ENCODE measurements around the gene PRKG1.

PRKG1 gene

DNA sequence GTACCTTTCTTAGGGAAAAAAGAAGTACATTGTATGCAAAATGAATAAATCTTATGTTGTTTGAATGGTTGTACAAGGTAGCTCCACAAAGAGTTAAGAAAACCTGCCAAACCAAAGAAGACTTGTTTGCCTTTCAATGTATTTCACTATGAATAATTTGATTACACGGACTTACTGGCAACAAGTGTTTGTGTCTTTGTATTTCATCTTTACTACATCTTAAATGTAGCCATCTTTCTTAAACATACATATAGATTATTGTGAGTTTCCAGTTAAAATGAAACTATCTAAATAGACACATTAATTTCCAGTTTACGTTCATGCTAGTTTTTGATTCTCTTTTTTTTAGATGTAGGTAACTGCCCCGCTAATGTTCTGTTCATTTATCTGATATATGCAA is 2.8 kb downstream of the PRKG1 start:
- no peak for DNase-seq

DNA sequence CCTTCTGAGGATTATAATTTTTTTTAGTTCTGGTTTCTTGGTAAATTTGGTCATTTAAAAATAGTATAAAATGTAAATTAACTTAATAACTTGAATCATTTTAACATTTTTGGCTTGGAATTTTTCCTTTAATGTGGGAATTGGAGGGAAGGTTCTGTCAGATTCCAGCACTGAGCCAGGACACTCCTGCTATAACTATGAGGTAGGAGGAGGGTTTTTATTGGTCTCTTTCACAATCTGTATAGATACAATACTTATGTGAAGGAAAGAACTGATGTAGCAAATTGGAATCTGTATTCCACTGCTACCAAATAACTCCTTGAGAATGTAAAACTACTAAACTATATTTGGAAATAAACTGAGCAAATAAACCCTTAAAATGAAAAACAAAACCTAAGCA is 3.2 kb downstream of the PRKG1 start:
- DNase-seq: no peak

DNA sequence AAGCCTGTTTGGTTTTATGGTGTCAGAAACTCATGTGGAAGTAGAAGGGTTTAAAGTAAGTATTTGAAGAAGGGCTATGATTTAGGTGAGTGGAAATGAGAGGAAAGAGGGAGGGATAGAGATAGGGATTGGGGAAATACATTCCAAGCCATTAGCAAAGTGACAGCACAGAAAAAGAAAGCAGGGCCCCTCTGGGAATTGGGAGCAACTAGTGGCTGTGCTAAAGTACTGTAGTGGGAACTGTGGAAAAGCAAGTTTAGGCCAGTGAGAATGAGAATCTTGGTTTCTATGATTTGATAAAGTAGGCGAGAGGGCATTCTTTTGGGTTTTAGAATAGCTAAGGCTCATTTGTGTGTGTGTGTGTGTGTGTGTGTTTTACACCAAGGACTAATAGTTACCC is 5.0 kb downstream of the PRKG1 start:
- no peak for DNase-seq

DNA sequence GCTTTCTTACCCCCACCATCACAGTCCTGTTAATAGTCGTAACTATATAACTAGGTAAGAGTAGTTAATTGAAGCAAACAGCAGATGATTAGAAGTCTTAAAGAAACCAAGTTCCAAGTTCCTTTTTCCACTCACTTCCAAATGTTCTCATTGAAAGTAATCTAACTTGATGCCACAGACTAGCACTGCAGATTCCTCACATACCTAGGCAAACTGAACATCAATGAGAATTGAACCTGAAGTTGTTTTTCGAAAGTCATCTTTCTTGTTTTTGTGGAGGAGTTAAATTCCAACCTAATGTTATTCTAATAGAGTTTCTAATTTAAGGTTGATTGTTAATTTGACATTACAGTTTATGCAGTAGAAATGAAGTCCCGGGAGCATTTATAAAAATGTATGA is 5.5 kb downstream of the PRKG1 start:
- DNase-seq: no peak

DNA sequence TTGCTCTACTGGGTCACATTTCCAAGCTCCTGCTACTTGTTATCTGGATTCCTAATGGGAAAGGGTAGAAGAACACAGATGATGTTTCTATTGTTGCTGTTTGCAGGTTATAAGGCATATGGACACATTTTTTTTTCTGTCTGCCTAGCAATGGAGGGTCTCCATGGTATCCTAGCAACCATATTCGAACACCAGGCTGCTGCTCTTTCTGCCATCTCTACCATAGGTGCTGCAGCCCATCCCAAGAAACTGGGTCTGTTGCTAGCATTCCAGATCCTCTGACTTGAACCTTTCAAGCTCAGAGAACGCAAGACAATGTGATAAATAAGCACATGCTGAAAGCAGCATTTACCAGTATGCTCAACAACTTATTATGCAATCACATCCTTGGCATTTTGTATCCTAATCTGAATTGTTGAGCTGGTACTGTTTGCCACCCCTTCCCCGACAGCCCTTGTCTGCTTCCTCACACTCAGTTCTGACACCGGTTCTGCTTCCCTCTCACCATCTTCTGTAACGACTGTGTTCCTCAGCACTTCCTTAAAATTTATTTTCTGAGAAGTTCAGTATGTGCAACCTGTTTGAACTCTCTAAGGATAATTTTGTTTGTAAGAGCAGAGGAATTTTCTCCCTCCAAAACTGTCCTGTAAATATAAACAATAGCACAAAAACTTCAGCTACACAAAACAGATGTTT is 6.2 kb downstream of the PRKG1 start:
- DNase-seq: no peak

DNA sequence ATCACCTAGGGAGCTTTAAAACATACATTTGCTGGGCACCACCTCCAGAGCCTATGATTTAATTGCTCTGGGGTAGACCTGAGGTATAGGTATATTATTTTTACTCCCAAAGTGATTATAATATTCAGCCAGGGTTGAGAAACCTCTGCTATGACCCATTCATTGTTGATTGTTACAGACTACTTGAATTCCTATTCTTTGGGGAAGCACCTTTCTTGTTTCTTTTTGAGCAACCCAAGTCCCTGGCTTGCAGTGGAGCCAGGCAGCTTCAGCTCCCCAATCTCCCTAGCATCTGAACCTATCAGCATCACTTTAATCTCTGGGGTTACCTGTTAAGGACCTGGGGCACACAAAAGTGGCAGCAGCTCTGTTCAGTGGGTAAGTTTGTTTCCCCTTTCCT is 8.6 kb downstream of the PRKG1 start:
- DNase-seq: no peak

DNA sequence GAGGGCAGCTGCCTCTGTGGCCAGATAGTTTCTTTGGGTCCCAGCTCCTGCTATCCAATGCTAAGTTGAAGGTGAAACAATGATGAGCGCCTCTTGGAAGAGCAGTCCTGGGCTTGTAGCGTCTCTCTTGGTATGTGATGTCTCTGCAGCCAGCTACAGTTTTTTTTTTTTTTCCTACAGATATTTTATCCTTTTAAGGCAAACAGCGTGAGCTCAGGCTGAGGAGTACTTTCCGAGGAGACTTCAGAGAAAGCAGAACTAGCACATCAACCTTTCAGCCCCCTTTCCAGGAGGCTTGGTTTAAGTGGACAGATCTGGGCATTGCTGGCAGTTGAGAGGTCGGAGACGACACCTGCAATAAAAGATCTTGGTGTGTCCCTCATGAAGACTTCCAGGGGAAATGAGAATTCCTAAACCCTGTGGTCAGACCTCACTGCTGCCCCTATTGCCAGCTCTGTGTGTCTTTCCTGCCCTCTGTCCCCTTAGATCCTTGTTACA is 9.1 kb downstream of the PRKG1 start:
- DNase-seq: no peak

DNA sequence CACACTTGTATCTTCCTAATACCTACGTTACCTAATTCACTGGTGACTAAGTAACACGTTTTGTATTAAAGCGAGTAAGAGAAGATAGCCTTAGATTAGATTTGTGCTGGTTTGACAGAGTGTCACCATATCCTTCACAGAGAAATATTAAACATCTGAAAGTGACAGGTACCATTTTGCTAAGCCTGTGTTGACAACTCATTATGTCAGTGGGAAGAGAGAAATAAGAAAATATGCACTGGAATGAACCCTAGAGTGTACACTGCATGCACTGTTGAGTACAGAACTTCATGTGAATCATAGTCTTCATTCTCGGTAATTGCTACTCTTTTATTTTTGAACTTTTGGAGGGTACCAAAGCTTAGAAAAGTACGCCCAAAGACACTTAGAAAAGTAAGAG is 10.9 kb downstream of the PRKG1 start:
- no peak for DNase-seq

DNA sequence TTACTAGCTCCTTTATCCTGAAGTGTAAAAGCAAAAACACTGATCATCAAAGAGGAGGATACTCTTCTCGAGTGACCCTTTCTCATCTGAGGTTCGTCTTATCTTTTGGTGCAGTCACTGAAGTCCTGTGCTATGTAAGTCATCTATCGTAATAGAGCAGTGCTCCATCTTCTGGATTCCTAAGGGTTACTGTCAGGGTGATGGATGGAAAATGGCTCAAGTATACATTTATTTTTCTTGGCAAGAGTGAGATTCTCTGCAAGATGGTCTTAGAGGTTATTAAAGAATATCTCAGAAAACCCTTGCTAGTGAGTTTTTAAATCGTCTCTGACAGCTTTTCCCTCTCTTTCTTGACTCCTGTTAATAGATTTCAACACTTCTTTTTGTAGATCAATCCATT is 12.4 kb downstream of the PRKG1 start:
- DNase-seq: no peak

DNA sequence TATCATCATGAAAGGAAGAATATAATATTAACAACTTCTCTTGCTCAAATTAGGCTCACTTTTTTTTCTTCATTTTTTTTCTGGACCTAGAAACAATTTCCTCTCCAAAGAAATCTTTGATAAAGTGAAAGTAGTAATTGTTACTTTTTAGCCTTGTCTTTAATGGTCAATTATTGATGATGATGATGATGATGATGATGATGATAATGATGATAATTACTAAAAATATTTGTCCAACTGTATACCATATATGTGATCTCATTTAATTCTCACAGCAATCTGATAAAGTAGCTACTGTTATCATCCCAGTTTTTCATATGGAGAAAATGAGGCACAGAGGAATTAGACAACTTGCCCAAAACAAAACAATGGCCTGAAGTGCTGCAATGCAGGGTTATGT is 12.8 kb downstream of the PRKG1 start:
- DNase-seq: no peak

DNA sequence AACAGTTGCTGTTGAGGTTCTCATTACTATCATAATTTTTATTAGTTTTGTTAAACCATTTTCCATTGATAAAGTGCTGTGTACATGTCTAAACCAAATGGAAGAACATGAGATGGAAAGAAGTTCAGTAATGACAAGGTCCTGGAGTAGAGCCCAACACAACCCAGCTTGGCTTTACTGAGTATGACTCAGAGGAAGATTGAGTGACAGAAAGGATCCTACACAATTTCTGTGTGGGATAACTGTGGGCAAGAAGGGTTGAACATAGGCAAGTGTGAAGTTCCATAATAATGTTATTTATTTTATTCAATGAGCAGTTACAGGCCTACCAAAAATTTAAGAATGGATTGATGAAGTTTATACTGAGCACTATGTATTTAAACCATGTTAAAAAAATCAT is 15.9 kb downstream of the PRKG1 start:
- DNase-seq: no peak

DNA sequence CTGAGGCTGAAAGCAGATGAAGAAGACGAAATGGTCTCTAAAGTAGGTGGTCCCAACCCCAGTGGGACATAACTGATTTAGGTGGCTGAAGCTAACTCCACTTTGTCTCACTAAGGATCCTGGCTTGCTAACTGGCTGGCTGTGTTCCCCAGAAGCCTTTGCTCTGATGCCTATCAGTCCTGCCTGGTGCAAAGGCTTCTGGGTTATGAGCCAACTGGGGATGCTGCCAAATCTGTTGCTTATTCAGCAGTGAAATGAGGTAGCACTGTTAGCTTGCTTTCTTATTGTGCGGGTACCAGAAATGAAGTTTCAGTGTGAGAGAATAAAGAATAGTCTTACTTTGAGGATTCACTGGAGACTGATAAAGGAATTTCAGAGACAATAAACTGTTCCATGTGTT is 18.1 kb downstream of the PRKG1 start:
- no peak for DNase-seq

DNA sequence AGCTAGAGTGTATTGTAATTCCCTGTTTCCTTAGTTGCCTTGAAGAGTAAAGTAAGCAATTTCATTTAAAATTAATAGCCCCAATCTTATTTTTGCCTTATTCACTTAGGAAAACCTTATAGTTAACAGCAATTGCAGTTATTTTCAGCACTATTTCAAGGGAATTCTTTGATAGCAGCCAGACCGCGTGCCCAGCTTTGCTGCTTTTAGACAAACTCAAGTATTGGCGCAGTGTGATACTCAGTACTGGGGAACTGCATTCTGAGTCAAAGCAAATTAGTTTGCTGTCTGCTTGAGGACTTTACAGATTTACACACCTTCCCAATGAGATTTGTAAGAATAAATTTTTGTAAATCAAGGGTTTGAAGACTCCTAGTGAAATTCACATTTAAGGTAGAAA is 21.2 kb downstream of the PRKG1 start:
- DNase-seq: no peak

DNA sequence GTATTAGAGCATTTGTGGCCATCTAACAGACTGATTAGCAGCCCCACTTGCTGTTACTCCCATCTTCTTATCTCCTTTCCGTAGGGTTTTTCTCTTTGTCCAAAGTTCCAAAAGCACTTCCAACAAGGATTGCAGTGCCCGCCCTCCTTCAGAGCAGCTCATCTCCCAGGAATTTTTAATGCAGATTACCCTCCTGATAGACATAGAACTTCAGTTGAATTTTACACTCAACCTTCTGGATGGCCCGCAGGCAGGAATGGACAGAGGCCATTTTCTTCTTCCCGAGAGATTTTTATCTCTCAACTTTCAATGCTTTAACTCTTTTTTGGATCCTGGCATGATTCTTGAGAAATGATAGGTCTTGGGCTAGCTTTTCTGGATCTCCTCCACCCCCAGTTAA is 23.3 kb downstream of the PRKG1 start:
- DNase-seq: no peak

DNA sequence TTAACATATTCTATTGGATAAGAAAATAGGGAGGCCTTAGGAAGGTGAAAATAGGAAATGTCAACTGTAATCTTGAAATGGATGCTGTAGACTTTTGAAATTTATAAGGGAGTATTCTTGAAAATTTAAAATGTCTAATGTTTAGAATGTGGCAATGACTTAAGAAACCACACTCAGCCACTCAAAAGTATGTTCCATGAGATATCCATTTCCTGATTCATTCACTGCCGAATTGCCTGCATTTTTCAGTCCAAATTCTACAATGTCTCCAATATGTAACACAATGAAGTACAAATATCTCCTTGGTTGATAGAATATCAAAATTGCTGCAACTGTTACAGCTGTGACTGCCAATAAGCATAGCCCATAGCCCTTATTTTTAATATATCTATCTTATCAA is 25.9 kb downstream of the PRKG1 start:
- no peak for DNase-seq

DNA sequence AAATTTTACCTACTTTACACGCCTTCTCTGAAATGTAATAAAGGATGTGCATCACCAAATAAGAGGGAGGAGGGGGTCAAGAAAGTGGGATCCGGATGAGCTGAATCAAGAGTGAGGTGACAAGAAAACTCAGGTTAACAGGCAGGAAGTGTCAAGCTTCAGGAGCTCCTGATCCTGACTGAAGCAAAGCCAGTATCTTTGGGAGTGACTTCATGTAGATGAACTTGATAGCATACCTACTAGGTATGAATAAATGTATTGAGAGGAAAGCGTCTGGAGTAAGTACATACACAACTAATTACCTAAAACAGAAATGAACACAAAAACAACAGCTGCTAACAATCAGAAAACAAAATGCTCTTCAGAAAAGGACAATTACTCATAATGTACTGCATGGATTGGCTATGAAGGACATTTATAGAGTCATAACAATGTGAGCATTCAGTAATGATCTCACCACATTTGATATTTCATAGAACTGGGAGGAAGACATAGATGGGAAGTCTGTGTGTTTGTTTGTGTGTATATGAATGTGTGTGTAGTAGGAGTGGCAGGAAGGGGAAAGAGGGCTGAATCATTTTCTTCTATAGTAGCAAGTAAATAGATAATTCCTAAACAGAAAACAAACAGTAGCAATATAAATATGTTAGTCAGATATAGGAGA is 29.4 kb downstream of the PRKG1 start:
- DNase-seq: no peak

DNA sequence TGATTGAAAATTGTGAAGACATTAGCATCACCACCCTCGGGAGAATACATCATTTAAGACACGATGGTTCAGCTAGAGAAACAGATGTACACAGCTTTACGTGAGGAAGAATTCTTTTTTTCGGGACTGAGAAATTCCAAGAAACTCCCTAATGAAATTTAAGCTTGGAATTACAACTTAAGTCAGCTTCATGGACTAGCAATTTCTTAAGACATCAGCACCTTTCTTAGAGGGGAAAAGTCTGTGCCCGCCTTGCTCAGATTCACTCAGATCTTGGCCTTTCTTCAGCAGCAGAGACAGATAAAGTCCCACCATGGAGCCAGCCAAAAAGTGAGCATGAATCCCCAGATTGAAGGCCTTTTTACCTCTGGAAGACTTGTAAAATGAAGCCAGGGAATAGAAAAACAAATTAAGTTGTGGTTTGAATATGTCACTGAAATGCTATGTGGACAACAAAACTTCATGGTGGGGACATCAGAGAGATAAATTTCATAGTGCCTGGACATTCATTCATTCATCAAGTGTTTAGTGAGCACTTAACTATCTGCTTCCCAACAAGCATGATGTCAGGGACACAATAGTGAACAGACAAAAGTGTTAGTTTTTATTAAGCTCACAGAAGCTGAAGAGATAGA is 32.1 kb downstream of the PRKG1 start:
- no peak for DNase-seq

DNA sequence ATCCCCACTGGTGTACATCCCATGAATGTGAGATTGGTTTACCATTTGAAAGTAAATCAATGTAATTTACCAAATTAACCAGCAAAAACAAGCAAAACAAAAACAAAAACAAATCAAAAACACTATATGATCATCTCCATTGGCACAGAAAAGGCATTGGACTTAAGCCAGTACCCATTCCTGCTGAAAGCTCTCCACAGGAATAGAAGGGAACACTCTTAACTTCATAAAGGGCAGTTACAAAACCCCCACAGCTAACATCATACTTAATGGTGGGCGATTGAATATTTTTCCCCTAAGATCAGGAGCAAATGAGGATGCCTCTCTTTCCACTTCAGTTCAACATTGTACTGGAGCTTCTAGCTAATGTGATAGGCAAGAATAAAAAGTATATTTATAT is 34.1 kb downstream of the PRKG1 start:
- no peak for DNase-seq

DNA sequence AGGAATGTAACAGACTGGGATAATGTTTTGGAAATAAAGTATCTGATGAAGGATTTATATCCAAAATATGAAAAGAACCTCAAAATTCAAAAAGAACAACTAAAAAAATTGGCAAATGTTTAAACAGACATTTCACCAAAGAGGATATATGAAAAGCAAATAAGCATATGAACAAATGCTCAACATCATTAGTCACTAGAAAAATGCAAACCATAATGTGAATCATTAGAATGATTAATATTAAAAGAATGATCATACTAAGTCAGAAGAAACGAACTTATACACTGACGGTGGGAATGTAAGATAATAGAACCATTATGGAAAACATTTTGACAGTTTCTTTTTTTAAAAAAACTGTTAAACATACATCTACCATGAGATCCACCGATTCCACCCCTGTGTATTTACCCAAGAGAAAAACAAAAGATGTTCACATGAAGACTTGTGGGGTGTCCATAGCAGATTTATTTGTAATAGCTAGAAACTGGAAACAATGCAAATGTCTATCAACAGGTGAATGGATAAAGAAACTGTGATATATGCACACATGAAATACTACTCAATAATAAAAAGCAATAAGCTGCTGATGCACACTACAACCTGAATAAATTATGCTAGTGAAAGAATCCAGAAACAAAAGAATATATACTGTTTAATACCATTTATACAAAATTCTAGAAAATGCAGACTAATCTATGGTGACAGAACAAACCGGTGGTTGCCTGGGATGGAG is 35.7 kb downstream of the PRKG1 start:
- DNase-seq: no peak

DNA sequence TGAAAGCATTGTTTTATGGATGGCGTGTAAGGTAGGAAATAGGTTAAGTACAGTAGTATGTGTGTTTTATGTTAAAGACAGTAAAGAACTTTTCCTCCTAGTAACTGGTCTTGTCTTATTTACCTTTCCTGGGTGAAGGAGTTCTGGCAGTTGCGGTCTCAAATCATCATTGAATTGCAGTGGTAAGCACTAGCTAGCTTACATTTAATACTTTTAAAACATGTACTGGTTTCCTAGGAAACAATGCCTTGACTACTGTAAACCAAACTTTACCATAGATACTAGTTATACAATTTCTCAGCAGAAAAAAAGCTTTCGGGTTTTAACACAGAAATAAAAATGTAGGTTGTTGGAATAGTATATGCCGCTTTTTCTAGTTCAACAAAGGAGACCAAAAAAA is 37.7 kb downstream of the PRKG1 start:
- no peak for DNase-seq

DNA sequence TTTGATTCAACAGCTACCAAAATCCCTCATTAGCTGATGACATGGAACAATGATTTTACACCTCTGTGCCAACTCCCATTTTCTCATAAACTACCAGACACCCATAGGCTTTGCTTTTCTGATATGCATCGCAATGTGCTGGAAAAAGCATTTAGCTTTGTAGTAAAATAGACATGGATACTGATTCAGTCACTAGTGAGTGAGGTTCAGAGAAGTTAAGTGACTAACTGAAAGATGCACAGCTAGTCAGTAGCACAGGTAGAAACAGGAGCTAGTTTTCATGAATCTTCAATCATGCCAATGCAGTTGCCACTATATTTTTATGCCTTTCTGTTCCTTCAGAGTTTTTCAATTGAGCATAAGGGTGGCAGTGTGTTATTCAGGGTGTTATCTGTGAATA is 38.7 kb downstream of the PRKG1 start:
- no peak for DNase-seq

DNA sequence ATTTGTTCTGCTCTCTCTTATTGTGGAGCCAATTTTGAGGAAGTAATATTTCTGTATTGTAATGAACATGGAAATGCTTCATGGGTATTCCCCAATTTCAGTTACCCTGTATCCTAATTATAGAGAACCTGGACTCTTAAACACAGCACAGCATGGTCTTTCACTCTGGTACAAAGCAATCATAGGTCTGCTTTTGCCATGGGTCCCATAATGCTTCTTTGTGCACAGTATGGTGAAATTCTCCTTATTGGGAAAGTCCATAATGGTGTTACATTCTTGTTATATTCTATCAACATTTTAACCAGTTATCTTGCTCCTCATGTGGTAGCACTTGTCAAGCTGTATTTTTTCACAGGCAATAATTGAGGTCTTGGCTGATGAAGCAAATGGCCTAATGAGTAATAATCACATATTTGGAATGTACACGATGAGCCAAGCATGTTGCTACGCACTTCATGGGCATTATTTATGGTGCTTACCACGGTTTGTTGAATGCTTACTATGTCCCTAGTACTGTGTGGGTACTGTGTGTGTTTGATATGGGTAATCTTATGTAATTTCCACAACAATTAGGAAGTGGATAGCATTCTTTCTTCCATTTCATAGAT is 42.9 kb downstream of the PRKG1 start:
- DNase-seq: no peak

DNA sequence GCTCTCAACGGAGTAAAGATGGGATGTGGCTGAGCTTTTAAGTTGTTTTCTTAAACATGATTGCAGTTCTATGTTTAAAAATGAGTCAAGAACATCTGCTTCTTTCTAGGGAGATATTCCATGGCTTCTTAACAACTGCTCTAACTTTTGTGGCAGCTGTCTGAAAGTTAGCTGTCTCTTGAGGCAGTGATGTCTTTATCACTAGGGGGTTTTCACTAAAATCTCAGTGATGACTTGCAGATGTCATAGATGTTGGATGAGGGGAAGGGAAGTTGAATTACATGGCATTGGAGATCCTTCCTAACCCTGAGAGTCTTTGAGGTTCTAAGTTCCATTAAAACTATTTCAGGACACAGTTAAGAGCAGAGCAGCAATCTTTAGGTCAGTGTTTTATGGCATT is 43.5 kb downstream of the PRKG1 start:
- DNase-seq: no peak
